K562 (cell line): ENCODE results near the gene EGFL7. TPM values are rescaled to one million over a fixed set of nuclear protein-coding genes. Genes with fewer than 3 reads are reported as not detected.

Source experiments
- CHCHD3 ChIP-seq: fragments of 250-450 bp; sonication (Bioruptor Pico); IDR thresholded peaks from 2 replicates; pipeline ENCODE4 v2.1.2; 2022; ENCODE audit warnings: mild to moderate bottlenecking
- ELF2 ChIP-seq: fragments of 250-450 bp; sonication (Bioruptor Pico); IDR thresholded peaks from 2 replicates; pipeline ENCODE4 v1.5.0; 2021; ENCODE audit warnings: mild to moderate bottlenecking
- FIP1L1 ChIP-seq: fragments of 200-400 bp; formaldehyde crosslinking; IDR thresholded peaks from 2 replicates; pipeline ENCODE4 v1.6.1; 2018; ENCODE audit warnings: mild to moderate bottlenecking, low read depth, low read length; ENCODE audit not compliant: poor library complexity, severe bottlenecking
- HCFC1 ChIP-seq: IDR thresholded peaks from 2 replicates; pipeline ENCODE4 v1.6.1; 2012; ENCODE audit warnings: low read depth, low read length, improper control_type of control experiment
- HNRNPK ChIP-seq: fragments of 200-400 bp; formaldehyde crosslinking; IDR thresholded peaks from one replicate; pipeline ENCODE4 v1.6.1; 2018; ENCODE audit warnings: mild to moderate bottlenecking, low read depth, low read length; ENCODE audit not compliant: poor library complexity, severe bottlenecking
- HNRNPL ChIP-seq: fragments of 200-400 bp; formaldehyde crosslinking; IDR thresholded peaks from 2 replicates; pipeline ENCODE4 v1.6.1; 2017; ENCODE audit warnings: low read depth, mild to moderate bottlenecking, low read length
- JUN ChIP-seq, 2 experiments: sonication (generic) in 1 of 2; formaldehyde crosslinking in 1 of 2; IDR thresholded peaks; 2 replicates each; pipeline versions ENCODE4 v1.6.1 to v1.8.0; 2012 to 2022; ENCODE audit warnings: borderline replicate concordance in 2 of 2, mild to moderate bottlenecking in 2 of 2, improper control_type of control experiment in 1 of 2, low read depth in 1 of 2, low read length in 1 of 2, missing genetic modification reagents in 1 of 2
- KAT7 ChIP-seq: sonication (generic); formaldehyde crosslinking; IDR thresholded peaks from 2 replicates; pipeline ENCODE4 v1.8.0; 2022; ENCODE audit warnings: missing genetic modification reagents, mild to moderate bottlenecking, borderline replicate concordance
- LEF1 ChIP-seq: fragments of 450-650 bp; IDR thresholded peaks from 2 replicates; pipeline ENCODE4 v1.6.1; 2016; ENCODE audit warnings: mild to moderate bottlenecking
- PYGO2 ChIP-seq: fragments of 450-650 bp; IDR thresholded peaks from 2 replicates; pipeline ENCODE4 v1.6.1; 2016; ENCODE audit warnings: mild to moderate bottlenecking, missing genetic modification characterization, moderate library complexity, missing compliant biosample characterization
- TCF7L2 ChIP-seq: fragments of 150-350 bp; IDR thresholded peaks from 2 replicates; pipeline ENCODE4 v1.6.1; 2016; ENCODE audit warnings: low read depth, mild to moderate bottlenecking, low read length, moderate library complexity
- TEAD4 ChIP-seq, 2 experiments: sonication (generic) in 1 of 2; formaldehyde crosslinking in 1 of 2; IDR thresholded peaks; 2 replicates each; pipeline versions ENCODE4 v1.6.1 to v1.8.0; 2012 to 2022; ENCODE audit warnings: borderline replicate concordance in 1 of 2, inconsistent platforms in 1 of 2, low read length in 1 of 2, mild to moderate bottlenecking in 1 of 2, missing genetic modification reagents in 1 of 2
- TRIM28 ChIP-seq: fragments of 450-650 bp; IDR thresholded peaks from 2 replicates; pipeline ENCODE4 v1.6.1; 2017
- VEZF1 ChIP-seq: fragments of 200-800 bp; sonication (Bioruptor generic); IDR thresholded peaks from 2 replicates; pipeline ENCODE4 v1.6.1; 2017; ENCODE audit warnings: missing genetic modification characterization, missing compliant biosample characterization
- ZBTB43 ChIP-seq: sonication (generic); formaldehyde crosslinking; IDR thresholded peaks from 2 replicates; pipeline ENCODE4 v1.8.0; 2023; ENCODE audit warnings: mild to moderate bottlenecking, missing genetic modification reagents
- ZNF407 ChIP-seq: fragments of 450-650 bp; IDR thresholded peaks from 2 replicates; pipeline ENCODE4 v1.6.1; 2016; ENCODE audit warnings: low read depth
- polyA plus RNA-seq, 8 experiments: library from polyadenylated mRNA; depleted of rRNA in 4 of 8; stranded (reverse) in 5 of 8; unstranded in 3 of 8; fragments of >200 nt; fragmentation: Nextera tagmentation in 2 of 8; fragmentation: Illumina TruSeq in 1 of 8; extraction: Ambion mirVana in 2 of 8; extraction: Trizol in 1 of 8; gene quantifications; 2 replicates each; pipeline versions ENCODE4 v1.2.1 to v1.2.3, GENCODE V29; 2011 to 2014; ENCODE audit warnings: inconsistent platforms in 1 of 8, missing spikeins in 1 of 8
- total RNA-seq, 7 experiments: library from RNA; depleted of rRNA in 6 of 7; stranded (reverse); fragments of >200 nt in 6 of 7; fragmentation: Illumina TruSeq in 2 of 7; extraction: Trizol in 2 of 7; gene quantifications; 2 replicates each; pipeline versions ENCODE4 v1.2.1 to v1.2.3, GENCODE V29; 2011 to 2021; ENCODE audit warnings: low replicate concordance in 1 of 7

EGFL7 gene
- total and polyA plus RNA-seq, 9 of the 15 experiments (the other 6 are each of a cell fraction or from before 2014, with no cell fraction given): 1.5 to 286 (median 55.5) TPM

GRCh38 chr9:136657974-136658848 lies 4.5 kb upstream of the EGFL7 start (continued):
- no peak for TF ChIP-seq HNRNPK
- peak; percentile 80 for TF ChIP-seq TRIM28
- TF ChIP-seq KAT7: no peak
- TF ChIP-seq HCFC1: no peak
- 0 out of 2 replicates have a peak, but pooled peaks have one; percentile 57 for TF ChIP-seq HNRNPL
- TF ChIP-seq ELF2: no peak
- no peak for TF ChIP-seq FIP1L1
- TF ChIP-seq TEAD4 (IDR thresholded peaks at IDR 0.05; ENCODE audit: low read length): no peak
- no peak for TF ChIP-seq TEAD4 (CRISPR knock-in tag; IDR thresholded peaks at IDR 0.05; ENCODE audit: borderline replicate concordance)
- no peak for TF ChIP-seq LEF1
- no peak for TF ChIP-seq TCF7L2
- peak; percentile 81 for TF ChIP-seq ZNF407
- no peak for TF ChIP-seq JUN (IDR thresholded peaks at IDR 0.05; ENCODE audit: borderline replicate concordance, low read depth, low read length)
- no peak for TF ChIP-seq JUN (CRISPR knock-in tag; IDR thresholded peaks at IDR 0.05; ENCODE audit: borderline replicate concordance)
- no peak for TF ChIP-seq PYGO2 (tag)
- no peak for TF ChIP-seq ZBTB43 (CRISPR knock-in tag)
- no peak for TF ChIP-seq VEZF1 (CRISPR knock-in tag)
- TF ChIP-seq CHCHD3 (CRISPR knock-in tag): no peak
